H9 (cell line): ENCODE data around the gene ANKRD30A. TPM values are rescaled to one million over a fixed set of nuclear protein-coding genes. Genes with fewer than 3 reads are reported as not detected.

Experiments used
- DNase-seq: peaks from one replicate; pipeline ENCODE4 v3.0.0-alpha.2; 2017
- H2AFZ ChIP-seq: one replicate; pipeline ENCODE4 v1.6.1; 2013; ENCODE audit warnings: mild to moderate bottlenecking, low read length, control low read depth, moderate library complexity
- H2AK5ac ChIP-seq: 2 replicates; pipeline ENCODE4 v1.6.1; 2013; ENCODE audit warnings: low read length, control low read depth, mixed read lengths; ENCODE audit not compliant: insufficient read length
- H2BK120ac ChIP-seq: one replicate; pipeline ENCODE4 v1.6.1; 2013; ENCODE audit warnings: low read depth, mild to moderate bottlenecking, low read length, control low read depth, inconsistent platforms; ENCODE audit not compliant: poor library complexity, severe bottlenecking
- H2BK12ac ChIP-seq: 2 replicates; pipeline ENCODE4 v1.6.1; 2013; ENCODE audit warnings: low read length, control low read depth, mixed read lengths, low read depth; ENCODE audit not compliant: insufficient read length
- H2BK15ac ChIP-seq: 2 replicates; pipeline ENCODE4 v1.6.1; 2013; ENCODE audit warnings: low read depth, low read length, control low read depth
- H2BK20ac ChIP-seq: one replicate; pipeline ENCODE4 v1.6.1; 2013; ENCODE audit warnings: low read depth, mild to moderate bottlenecking, low read length, control low read depth, inconsistent platforms; ENCODE audit not compliant: poor library complexity, severe bottlenecking
- H2BK5ac ChIP-seq: 2 replicates; pipeline ENCODE4 v1.6.1; 2013; ENCODE audit warnings: low read length, control low read depth, mixed read lengths; ENCODE audit not compliant: insufficient read length
- H3K14ac ChIP-seq: 2 replicates; pipeline ENCODE4 v1.6.1; 2013; ENCODE audit warnings: low read length, control low read depth; ENCODE audit not compliant: insufficient read depth
- H3K18ac ChIP-seq: 2 replicates; pipeline ENCODE4 v1.6.1; 2013; ENCODE audit warnings: low read depth, mild to moderate bottlenecking, mixed read lengths, low read length, control low read depth; ENCODE audit not compliant: insufficient read length
- H3K23ac ChIP-seq: 2 replicates; pipeline ENCODE4 v1.6.1; 2013; ENCODE audit warnings: low read length, control low read depth, mixed read lengths, low read depth; ENCODE audit not compliant: insufficient read length
- H3K23me2 ChIP-seq: 2 replicates; pipeline ENCODE4 v1.6.1; 2013; ENCODE audit warnings: low read depth, mild to moderate bottlenecking, mixed read lengths, low read length, control low read depth; ENCODE audit not compliant: insufficient read length, poor library complexity, severe bottlenecking
- H3K27ac ChIP-seq: 2 replicates; pipeline ENCODE4 v1.5.1; 2013; ENCODE audit warnings: low read length, control low read depth, mixed read lengths, low read depth; ENCODE audit not compliant: insufficient read length
- H3K27me3 ChIP-seq: 2 replicates; pipeline ENCODE4 v1.6.1; 2013; ENCODE audit warnings: low read length, control low read depth, inconsistent platforms; ENCODE audit not compliant: insufficient read depth
- H3K4ac ChIP-seq: 2 replicates; pipeline ENCODE4 v1.6.1; 2013; ENCODE audit warnings: low read depth, mild to moderate bottlenecking, control low read depth, inconsistent platforms, low read length, moderate library complexity
- H3K4me1 ChIP-seq: 2 replicates; pipeline ENCODE4 v1.6.1; 2013; ENCODE audit warnings: low read length, control low read depth, inconsistent platforms; ENCODE audit not compliant: insufficient read depth
- H3K4me2 ChIP-seq: 2 replicates; pipeline ENCODE4 v1.6.1; 2013; ENCODE audit warnings: low read length, control low read depth, mixed read lengths; ENCODE audit not compliant: insufficient read length, insufficient read depth
- H3K56ac ChIP-seq: 2 replicates; pipeline ENCODE4 v1.6.1; 2013; ENCODE audit warnings: low read depth, mild to moderate bottlenecking, mixed read lengths, low read length, control low read depth; ENCODE audit not compliant: insufficient read length
- H3K79me1 ChIP-seq: 2 replicates; pipeline ENCODE4 v1.6.1; 2013; ENCODE audit warnings: low read depth, mild to moderate bottlenecking, moderate library complexity, low read length, control low read depth, inconsistent platforms; ENCODE audit not compliant: insufficient read depth, poor library complexity, severe bottlenecking
- H3K79me2 ChIP-seq: 2 replicates; pipeline ENCODE4 v1.6.1; 2013; ENCODE audit warnings: low read length, control low read depth, inconsistent platforms; ENCODE audit not compliant: insufficient read depth
- H3K9ac ChIP-seq: 2 replicates; pipeline ENCODE4 v1.6.1; 2013; ENCODE audit warnings: low read length, control low read depth, mixed read lengths; ENCODE audit not compliant: insufficient read length; ENCODE audit errors: extremely low read depth
- H3K9me3 ChIP-seq: one replicate; pipeline ENCODE4 v1.6.1; 2013; ENCODE audit warnings: low read depth, low read length, inconsistent platforms; ENCODE audit not compliant: control insufficient read depth
- H3T11ph ChIP-seq: one replicate; pipeline ENCODE4 v1.6.1; 2013; ENCODE audit warnings: mild to moderate bottlenecking, low read length, control low read depth, inconsistent platforms
- H4K20me1 ChIP-seq: one replicate; pipeline ENCODE4 v1.6.1; 2013; ENCODE audit not compliant: control insufficient read depth, insufficient read length, insufficient read depth
- H4K5ac ChIP-seq: 2 replicates; pipeline ENCODE4 v1.6.1; 2013; ENCODE audit warnings: low read depth, mild to moderate bottlenecking, mixed read lengths, low read length, control low read depth; ENCODE audit not compliant: insufficient read length
- H4K8ac ChIP-seq: replicated peaks from 2 replicates; pipeline ENCODE4 v1.6.1; 2013; ENCODE audit warnings: low read length, control low read depth, mixed read lengths, low read depth; ENCODE audit not compliant: insufficient read length
- H4K91ac ChIP-seq: 2 replicates; pipeline ENCODE4 v1.6.1; 2013; ENCODE audit warnings: low read depth, mild to moderate bottlenecking, moderate library complexity, mixed read lengths, low read length, control low read depth; ENCODE audit not compliant: insufficient read length
- H3K27ac Mint-ChIP-seq, 3 experiments: 2 replicates in 2 of 3; 3 replicates in 1 of 3; pipeline ENCODE4 v1.8.0; 2020 to 2021; ENCODE audit warnings: mixed read lengths in 3 of 3, mild to moderate bottlenecking in 1 of 3, moderate library complexity in 1 of 3
- H3K27me3 Mint-ChIP-seq: 2 replicates; pipeline ENCODE4 v1.8.0; 2021; ENCODE audit warnings: low read depth, mild to moderate bottlenecking, moderate library complexity, mixed read lengths
- H3K36me3 Mint-ChIP-seq, 3 experiments: 2 replicates in 2 of 3; 3 replicates in 1 of 3; pipeline ENCODE4 v1.8.0; 2020 to 2021; ENCODE audit warnings: low read depth in 3 of 3, mixed read lengths in 3 of 3; ENCODE audit not compliant: insufficient read depth in 1 of 3
- H3K4me1 Mint-ChIP-seq, 2 experiments: 2 replicates each; pipeline ENCODE4 v1.8.0; 2020; ENCODE audit warnings: mixed read lengths in 2 of 2
- H3K4me3 Mint-ChIP-seq, 2 experiments: 2 replicates in 1 of 2; 3 replicates in 1 of 2; pipeline ENCODE4 v1.8.0; 2020 to 2021; ENCODE audit warnings: mild to moderate bottlenecking in 2 of 2, mixed read lengths in 2 of 2, moderate library complexity in 1 of 2
- H3K9me3 Mint-ChIP-seq, 2 experiments: 2 replicates in 1 of 2; 3 replicates in 1 of 2; pipeline ENCODE4 v1.8.0; 2020; ENCODE audit warnings: mild to moderate bottlenecking in 2 of 2, mixed read lengths in 2 of 2, moderate library complexity in 1 of 2
- CTCF ChIP-seq: fragments of 200-600 bp; sonication (generic); conservative IDR thresholded peaks from 3 replicates; pipeline ENCODE4 v1.8.0; 2021; ENCODE audit warnings: antibody characterized with exemption, mild to moderate bottlenecking
- WGBS: extraction: QIAGEN DNeasy Blood & Tissue Kit; methylation state at CpG from one replicate; pipeline ENCODE4 v1.1.7; 2013; ENCODE audit warnings: missing lambda C conversion rate, low lambda C conversion rate, mixed read lengths; ENCODE audit not compliant: insufficient read length; ENCODE audit errors: extremely low coverage; 5-methylcytosine and 5-hydroxymethylcytosine counted together
- total RNA-seq: library from RNA; stranded (reverse); gene quantifications from 2 replicates; pipeline ENCODE4 v1.2.1, GENCODE V29; 2021

Gene ANKRD30A
- total RNA-seq, 1 experiment from 2014 or later, result not detected

GRCh38 chr10:37236093-37236492, 110.7 kb downstream of the ANKRD30A start:
- H3K27ac Mint-ChIP-seq, result no peak overlapping the region
- H3K4me1 Mint-ChIP-seq, result no peaks in the 10 kb centered on the region
- H3K9me3 Mint-ChIP-seq, result peaks cover 66 to 79% of the 10 kb centered on the region in 2 experiments
- TF ChIP-seq CTCF, result no peak
- Histone ChIP-seq H3K9me3 (peaks cover 57% of the 10 kb centered on the region), H2BK20ac (no peak overlapping the region), H3K23ac (no peak overlapping the region), H3K14ac (no peak overlapping the region), H4K91ac (no peak overlapping the region), H2BK12ac (no peak overlapping the region), H3K79me2 (no peaks in the 10 kb centered on the region; the same call in 1 of the 2 replicates), H3K4me2 (no peak overlapping the region), H3K27ac (no peak overlapping the region), H2AFZ (no peak overlapping the region), H3K56ac (no peak overlapping the region), H4K8ac (no peak overlapping the region), H2BK15ac (no peak overlapping the region), H3K23me2 (no peaks in the 10 kb centered on the region), H2BK120ac (no peak overlapping the region), H4K5ac (no peak overlapping the region), H3K18ac (no peak overlapping the region), H4K20me1 (no peaks in the 10 kb centered on the region), H3K4ac (no peak overlapping the region), H2BK5ac (no peak overlapping the region), H3T11ph (no peak overlapping the region), H3K4me1 (no peaks in the 10 kb centered on the region), H3K9ac (no peak overlapping the region), H3K27me3 (no peaks in the 10 kb centered on the region), H3K79me1 (no peaks in the 10 kb centered on the region), H2AK5ac (no peak overlapping the region)
- H3K4me3 Mint-ChIP-seq, result no peak overlapping the region
- DNase-seq, result no peak
- WGBS, result no CpG with 5 or more reads among the region's 2 CpGs
- peaks cover 2 to 10% (median 5%) of the 10 kb centered on the region in 3 experiments; a peak in 4 of 7 replicates for H3K36me3 Mint-ChIP-seq
- no peaks in the 10 kb centered on the region for H3K27me3 Mint-ChIP-seq
